ENCODE results near the gene TMEM212.

TMEM212 gene

DNA sequence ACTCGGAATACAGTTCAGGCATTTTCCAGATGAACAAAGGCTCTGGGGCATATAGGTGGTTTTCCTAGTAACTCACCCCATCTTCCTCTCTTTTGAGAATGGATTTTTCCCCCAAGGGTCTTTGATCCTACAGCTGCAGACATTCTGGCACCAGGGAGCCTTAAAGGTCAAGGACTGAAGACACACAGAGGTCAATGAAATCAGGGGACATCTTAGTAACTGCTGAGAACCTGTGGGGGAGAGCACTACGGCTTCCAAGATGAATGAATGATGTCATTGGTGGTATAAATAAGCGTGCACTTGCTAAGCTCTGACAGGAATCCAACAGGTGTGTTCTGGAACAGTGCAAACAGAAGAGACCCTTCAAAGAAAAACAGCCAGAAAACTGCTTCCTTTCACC, 36.3 kb downstream of the TMEM212 start:
- peaks cover 2% of the 10 kb centered on the region for H3K4me1 ChIP-seq
- no peaks in the 10 kb centered on the region for H3K27me3 ChIP-seq
- H3K9ac ChIP-seq, result no peak overlapping the region
- H3K36me3 ChIP-seq, result no peaks in the 10 kb centered on the region
- H3K9me3 ChIP-seq, result no peaks in the 10 kb centered on the region
- H3K4me2 ChIP-seq, result no peak overlapping the region
- H3K4me3 ChIP-seq, result no peak overlapping the region
- no peak for TF ChIP-seq Cebpa-rat (IDR thresholded peaks at IDR 0.05)
- no peak overlapping the region for H3K27ac ChIP-seq
- no peaks in the 10 kb centered on the region for H4K20me1 ChIP-seq

DNA sequence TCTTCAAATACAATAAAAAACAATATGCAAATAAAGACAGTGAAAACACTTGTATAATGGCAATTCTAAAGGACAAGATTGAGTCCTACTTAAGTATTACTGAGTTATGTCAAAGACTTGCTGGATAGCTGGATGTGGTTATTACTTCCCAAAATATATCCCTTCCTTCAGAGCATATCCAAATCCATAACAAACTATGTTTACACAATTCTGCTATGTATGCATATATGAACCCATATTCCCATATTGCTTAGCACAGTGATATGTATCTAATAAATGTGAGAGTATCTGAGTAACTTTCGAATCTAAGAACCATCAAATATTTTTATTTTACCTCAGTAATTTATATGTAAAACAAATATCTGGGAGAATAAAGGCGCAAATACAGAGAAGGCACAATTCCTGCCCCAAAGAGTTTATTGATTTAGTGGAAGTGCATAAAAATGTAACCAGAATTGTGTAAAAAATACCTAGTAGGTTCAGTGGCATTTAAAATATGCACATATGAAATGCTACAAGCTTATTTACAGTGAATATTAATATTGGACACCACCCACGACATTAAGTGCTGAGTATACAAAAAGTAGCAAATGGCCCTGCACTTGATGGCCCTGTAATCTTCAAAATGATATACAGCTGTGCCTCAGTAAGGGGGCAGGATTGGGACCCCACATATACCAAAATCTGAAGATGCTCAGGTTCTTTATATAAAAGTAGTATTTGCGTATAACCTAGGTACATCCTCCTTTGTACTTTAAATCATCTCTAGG, 37.1 kb downstream of the TMEM212 start:
- no peaks in the 10 kb centered on the region for H4K20me1 ChIP-seq
- H3K4me1 ChIP-seq, result no peaks in the 10 kb centered on the region
- no peaks in the 10 kb centered on the region for H3K27me3 ChIP-seq
- no peaks in the 10 kb centered on the region for H3K36me3 ChIP-seq
- H3K27ac ChIP-seq, result no peak overlapping the region
- no peak overlapping the region for H3K9ac ChIP-seq
- H3K9me3 ChIP-seq, result no peaks in the 10 kb centered on the region
- H3K4me3 ChIP-seq, result no peak overlapping the region
- no peak for TF ChIP-seq Cebpa-rat (IDR thresholded peaks at IDR 0.05)
- no peak overlapping the region for H3K4me2 ChIP-seq

DNA sequence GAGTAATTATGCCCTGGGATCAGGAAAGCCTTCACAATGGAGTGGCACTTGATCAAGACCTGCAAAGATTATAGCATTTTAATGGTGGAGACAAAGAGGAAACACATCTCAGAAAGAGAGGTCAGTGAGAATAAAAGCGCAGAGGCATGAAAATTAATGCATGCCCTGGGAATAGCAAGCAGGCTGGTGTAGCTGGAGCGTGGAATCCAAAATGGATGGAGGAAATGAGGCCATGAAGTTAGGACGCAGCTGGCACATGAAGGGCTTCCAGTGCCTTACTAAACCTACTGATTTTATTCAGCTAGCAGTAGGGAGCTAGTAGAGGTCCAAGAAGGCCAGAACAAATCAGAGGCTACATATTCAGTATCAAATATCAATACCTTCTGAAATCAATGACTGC, 38.1 kb downstream of the TMEM212 start:
- no peaks in the 10 kb centered on the region for H3K4me1 ChIP-seq
- no peak overlapping the region for H3K9ac ChIP-seq
- H3K9me3 ChIP-seq, result no peaks in the 10 kb centered on the region

DNA sequence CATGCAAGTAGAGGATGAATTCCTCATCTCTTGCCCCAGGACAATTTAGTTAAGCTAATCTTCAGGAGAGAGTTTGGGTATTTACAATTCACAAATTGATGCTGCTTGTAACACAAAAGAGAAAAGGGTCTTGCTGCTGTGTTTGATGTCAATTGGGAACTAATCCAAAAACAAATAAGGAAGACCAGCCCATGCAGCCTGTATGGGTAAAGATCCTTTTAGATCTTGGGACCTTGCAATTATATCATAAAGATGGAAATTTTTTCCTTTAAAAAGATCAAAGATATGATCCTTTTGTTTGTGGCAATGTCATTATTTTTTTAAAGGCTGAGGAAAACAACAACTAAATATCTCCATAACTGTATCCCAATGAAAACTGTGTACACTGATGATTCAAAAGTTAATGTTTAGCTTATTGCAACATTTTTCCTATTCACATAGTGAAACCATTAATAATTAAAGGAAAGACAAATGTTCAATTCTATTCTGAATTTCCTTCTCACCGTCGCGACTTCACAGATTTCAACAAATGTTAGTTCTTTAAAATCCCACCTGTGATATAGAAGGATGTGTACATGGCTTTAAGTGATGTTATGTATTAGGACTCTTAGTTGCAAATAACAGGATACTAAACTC, 40.2 kb downstream of the TMEM212 start:
- Histone ChIP-seq H3K9me3 (no peaks in the 10 kb centered on the region), H3K4me1 (no peaks in the 10 kb centered on the region), H3K36me3 (no peaks in the 10 kb centered on the region), H3K4me2 (no peak overlapping the region), H3K27ac (no peak overlapping the region), H3K9ac (no peak overlapping the region), H3K27me3 (no peaks in the 10 kb centered on the region), H4K20me1 (no peaks in the 10 kb centered on the region), H3K4me3 (no peak overlapping the region)
- TF ChIP-seq Cebpa-rat (IDR thresholded peaks at IDR 0.05), result no peak

More for the DNA sequence above, 38.1 kb downstream of the TMEM212 start:
- Histone ChIP-seq H3K27me3 (no peaks in the 10 kb centered on the region), H4K20me1 (no peaks in the 10 kb centered on the region), H3K4me2 (no peak overlapping the region), H3K36me3 (no peaks in the 10 kb centered on the region), H3K4me3 (no peak overlapping the region), H3K27ac (no peak overlapping the region)
- no peak for TF ChIP-seq Cebpa-rat (IDR thresholded peaks at IDR 0.05)

DNA sequence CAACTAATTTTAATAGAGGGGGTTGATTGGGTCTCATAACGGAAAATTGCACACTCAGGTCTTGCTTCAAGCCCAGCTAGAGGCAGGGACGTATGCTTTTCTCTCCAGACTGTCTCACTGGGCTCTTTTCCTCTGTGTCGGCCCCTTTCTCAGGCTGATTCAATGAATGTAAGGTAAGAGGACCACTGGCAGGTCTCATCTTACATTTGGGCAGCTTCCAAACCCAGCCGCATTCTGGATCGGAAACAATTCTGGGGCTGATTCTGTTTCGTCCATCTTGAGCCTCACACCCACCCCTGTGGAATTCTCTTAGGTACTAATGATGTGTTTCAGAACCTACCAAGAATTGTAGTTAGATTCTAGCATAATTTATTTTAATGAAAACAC, 40.7 kb downstream of the TMEM212 start:
- no peaks in the 10 kb centered on the region for H4K20me1 ChIP-seq
- no peaks in the 10 kb centered on the region for H3K4me1 ChIP-seq
- no peaks in the 10 kb centered on the region for H3K36me3 ChIP-seq
- no peaks in the 10 kb centered on the region for H3K27me3 ChIP-seq
- H3K9ac ChIP-seq, result no peak overlapping the region
- H3K9me3 ChIP-seq, result no peaks in the 10 kb centered on the region
- no peak overlapping the region for H3K27ac ChIP-seq
- no peak overlapping the region for H3K4me3 ChIP-seq
- H3K4me2 ChIP-seq, result no peak overlapping the region
- no peak for TF ChIP-seq Cebpa-rat (IDR thresholded peaks at IDR 0.05)

DNA sequence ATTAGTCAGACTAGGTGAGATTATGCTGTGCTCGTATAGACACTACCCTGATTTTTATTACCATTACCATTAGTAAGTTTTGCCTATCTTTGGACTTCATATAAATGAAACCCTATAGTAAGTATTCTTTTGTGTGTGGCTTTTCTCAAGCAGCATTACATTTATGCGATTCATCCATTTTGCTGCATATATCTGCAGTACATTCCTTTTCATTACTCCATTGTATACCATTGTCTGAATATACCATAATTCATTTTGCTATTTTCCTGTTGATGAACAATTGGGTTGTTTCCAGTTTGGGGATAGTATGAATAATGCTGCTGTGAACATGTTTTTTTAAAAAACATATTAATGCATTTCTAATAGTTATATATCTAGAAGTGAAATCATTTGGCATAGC, 45.3 kb downstream of the TMEM212 start:
- Histone ChIP-seq H3K27me3 (no peaks in the 10 kb centered on the region), H3K9ac (no peak overlapping the region), H3K27ac (no peak overlapping the region), H3K4me3 (no peak overlapping the region), H3K9me3 (peaks cover 6% of the 10 kb centered on the region; the same call in 1 of the 2 replicates), H4K20me1 (no peaks in the 10 kb centered on the region), H3K36me3 (no peaks in the 10 kb centered on the region), H3K4me2 (no peak overlapping the region), H3K4me1 (no peaks in the 10 kb centered on the region)
- TF ChIP-seq Cebpa-rat (IDR thresholded peaks at IDR 0.05), result no peak

DNA sequence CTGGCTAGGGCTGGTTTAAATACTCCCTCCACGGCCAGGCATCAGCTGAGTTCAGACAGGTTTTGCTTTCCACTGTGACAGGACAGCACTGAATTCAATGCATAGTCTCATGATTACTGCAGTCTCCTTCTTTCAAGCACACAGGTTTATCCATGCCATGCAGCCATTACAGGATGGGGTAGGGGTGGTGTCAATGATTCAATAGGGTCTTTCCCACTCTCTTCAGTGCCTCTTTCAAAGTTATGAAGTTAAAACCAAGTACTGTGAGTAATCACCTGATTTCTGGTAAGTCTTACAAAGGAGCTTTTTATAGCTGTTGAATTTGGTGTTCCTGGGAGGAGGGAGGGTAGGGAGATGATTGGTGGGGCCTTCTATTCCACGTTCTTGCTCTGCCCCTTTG, 47.2 kb downstream of the TMEM212 start:
- H3K9me3 ChIP-seq, result peaks cover 6% of the 10 kb centered on the region; the same call in 1 of the 2 replicates

DNA sequence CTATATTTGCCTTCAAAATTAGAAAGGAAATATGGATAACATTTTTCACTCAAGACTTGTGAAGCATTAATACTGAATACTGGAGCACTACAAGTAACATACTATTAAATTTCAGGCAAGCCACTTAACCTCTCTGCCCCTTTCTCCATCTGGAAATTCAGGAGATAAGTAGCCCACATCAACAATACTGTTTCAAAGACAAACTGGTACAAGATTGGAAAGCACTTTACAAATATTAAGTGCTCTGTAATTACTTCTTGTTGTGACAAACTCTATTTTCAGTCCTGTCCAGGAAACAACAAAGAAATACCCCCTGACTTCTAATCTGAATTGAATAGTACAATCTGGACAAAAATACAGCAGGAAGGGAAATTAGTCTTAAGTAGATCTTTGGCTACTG, 49.3 kb downstream of the TMEM212 start:
- no peak overlapping the region for H3K27ac ChIP-seq
- H3K36me3 ChIP-seq, result no peaks in the 10 kb centered on the region
- no peak for TF ChIP-seq Cebpa-rat (IDR thresholded peaks at IDR 0.05)
- no peaks in the 10 kb centered on the region for H3K27me3 ChIP-seq
- no peak overlapping the region for H3K9ac ChIP-seq
- no peaks in the 10 kb centered on the region for H3K4me1 ChIP-seq
- H3K9me3 ChIP-seq, result peaks cover 6% of the 10 kb centered on the region; the same call in 1 of the 2 replicates
- no peak overlapping the region for H3K4me2 ChIP-seq
- no peak overlapping the region for H3K4me3 ChIP-seq
- H4K20me1 ChIP-seq, result no peaks in the 10 kb centered on the region

More for the DNA sequence above, 47.2 kb downstream of the TMEM212 start:
- Histone ChIP-seq H3K4me1 (no peaks in the 10 kb centered on the region), H4K20me1 (no peaks in the 10 kb centered on the region), H3K27me3 (no peaks in the 10 kb centered on the region), H3K4me3 (no peak overlapping the region), H3K36me3 (no peaks in the 10 kb centered on the region), H3K9ac (no peak overlapping the region), H3K4me2 (no peak overlapping the region), H3K27ac (no peak overlapping the region)
- no peak for TF ChIP-seq Cebpa-rat (IDR thresholded peaks at IDR 0.05)

DNA sequence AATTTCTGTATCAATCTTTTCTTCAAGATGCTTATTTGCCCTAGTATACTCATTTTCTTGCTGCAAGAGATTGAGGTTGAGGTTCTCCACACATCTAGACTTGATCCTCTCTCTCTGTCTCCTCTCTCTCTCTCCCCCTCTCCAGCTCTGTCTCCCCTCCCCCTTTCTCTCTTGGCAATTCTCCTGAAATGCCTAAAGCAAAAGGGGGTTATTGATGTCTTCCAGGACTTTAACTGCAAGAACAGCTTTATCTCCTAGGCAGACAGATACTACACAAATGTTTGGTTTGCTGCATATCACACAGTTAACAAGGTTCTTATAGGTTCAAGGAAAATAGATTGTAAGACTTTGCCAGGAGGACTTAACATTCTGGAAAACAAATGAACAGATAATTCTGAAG, 52.1 kb downstream of the TMEM212 start:
- no peaks in the 10 kb centered on the region for H3K36me3 ChIP-seq

DNA sequence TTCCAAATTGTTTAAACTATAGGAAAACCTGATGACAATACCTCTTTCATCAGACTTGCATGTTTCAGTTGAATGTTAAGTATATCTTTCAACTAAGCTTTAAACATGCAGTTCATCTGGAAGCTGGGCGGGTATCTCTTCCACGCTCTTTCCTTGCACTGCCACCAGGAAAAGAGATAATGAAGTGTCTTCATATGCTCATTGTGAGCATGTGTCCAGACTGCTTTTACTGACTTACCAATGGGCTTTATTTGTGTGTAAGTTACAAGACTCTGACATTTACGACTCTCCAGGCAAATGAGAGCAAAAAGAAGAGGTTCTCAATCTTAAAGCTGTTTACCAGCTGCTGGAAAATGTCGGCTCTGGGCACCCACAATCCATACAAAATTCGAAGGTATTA, 52.8 kb downstream of the TMEM212 start:
- no peaks in the 10 kb centered on the region for H3K9me3 ChIP-seq
- no peaks in the 10 kb centered on the region for H3K4me1 ChIP-seq
- H3K36me3 ChIP-seq, result no peaks in the 10 kb centered on the region
- H4K20me1 ChIP-seq, result no peaks in the 10 kb centered on the region
- H3K4me3 ChIP-seq, result no peak overlapping the region
- no peak overlapping the region for H3K9ac ChIP-seq
- H3K27ac ChIP-seq, result no peak overlapping the region
- no peaks in the 10 kb centered on the region for H3K27me3 ChIP-seq
- TF ChIP-seq Cebpa-rat (IDR thresholded peaks at IDR 0.05), result no peak
- no peak overlapping the region for H3K4me2 ChIP-seq

More for the DNA sequence above, 52.1 kb downstream of the TMEM212 start:
- no peak overlapping the region for H3K4me3 ChIP-seq
- no peaks in the 10 kb centered on the region for H3K4me1 ChIP-seq
- H3K4me2 ChIP-seq, result no peak overlapping the region
- no peak overlapping the region for H3K9ac ChIP-seq
- H3K9me3 ChIP-seq, result no peaks in the 10 kb centered on the region
- H3K27ac ChIP-seq, result no peak overlapping the region
- no peaks in the 10 kb centered on the region for H4K20me1 ChIP-seq
- no peak for TF ChIP-seq Cebpa-rat (IDR thresholded peaks at IDR 0.05)
- H3K27me3 ChIP-seq, result no peaks in the 10 kb centered on the region
